ENCODE results near the gene GRID1.

GRCh38 chr10:85927952-85928665 is 438.5 kb downstream of the GRID1 start:
- TF ChIP-seq POLR2AphosphoS5 (IDR thresholded peaks at IDR 0.05) (no peak), POLR2A (IDR thresholded peaks at IDR 0.05) (no peak)
